DMS 273 treated with DMSO at 0.1 percent for 48 hours (cell line): ENCODE results near the gene KRT6B.
"Not testable (repeated sequence)": the region's sequence is repeated elsewhere in the genome, so short reads cannot be mapped to it uniquely, and the experiment has no call there.

ENCODE experiments used
- DNase-seq: peaks from one replicate; lab custom pipeline; 2025; lab: John Stamatoyannopoulos, UW

KRT6B gene

GRCh38 chr12:52452101-52452500 lies at the start of gene KRT6B:
Gene KRT6B, minus strand, starts transcription at chr12:52452146. Its CDS starts 68 bp downstream, at chr12:52452078.
- DNase-seq: no peak

- no peak for DNase-seq
These were observed 49.5 kb upstream of the KRT6B start for GRCh38 chr12:52501490-52501889.

- DNase-seq: not testable (repeated sequence)
These were observed 48.6 kb upstream of the KRT6B start for GRCh38 chr12:52500574-52500973.

GRCh38 chr12:52499806-52500560 lies 48.0 kb upstream of the KRT6B start:
- no peak for DNase-seq

GRCh38 chr12:52498946-52499345 lies 47.0 kb upstream of the KRT6B start:
- DNase-seq: no peak

GRCh38 chr12:52497975-52498374 lies 46.0 kb upstream of the KRT6B start:
- no peak for DNase-seq

GRCh38 chr12:52496590-52497071 lies 44.7 kb upstream of the KRT6B start:
- no peak for DNase-seq

GRCh38 chr12:52496054-52496453 lies 44.1 kb upstream of the KRT6B start:
- no peak for DNase-seq

- DNase-seq: peak; percentile 35
These were observed 43.4 kb upstream of the KRT6B start for GRCh38 chr12:52495389-52495788.

GRCh38 chr12:52494518-52494917 lies 42.6 kb upstream of the KRT6B start:
- DNase-seq: no peak

- no peak for DNase-seq
These were observed 42.2 kb upstream of the KRT6B start for GRCh38 chr12:52494100-52494499.

GRCh38 chr12:52493172-52493571 lies 41.2 kb upstream of the KRT6B start, which contains the start of gene KRT6A:
Gene KRT6A, minus strand, starts transcription at chr12:52493257. Its CDS starts 69 bp downstream, at chr12:52493188.
- no peak for DNase-seq

- DNase-seq: not testable (repeated sequence)
These were observed 40.5 kb upstream of the KRT6B start for GRCh38 chr12:52492405-52492804.

- DNase-seq: not testable (repeated sequence)
These were observed 39.5 kb upstream of the KRT6B start for GRCh38 chr12:52491495-52491894.

GRCh38 chr12:52488736-52489135 lies 36.8 kb upstream of the KRT6B start:
- no peak for DNase-seq

GRCh38 chr12:52487744-52488443 lies 35.9 kb upstream of the KRT6B start:
- DNase-seq: not testable (repeated sequence)

GRCh38 chr12:52487211-52487610 lies 35.3 kb upstream of the KRT6B start:
- DNase-seq: no peak

GRCh38 chr12:52486166-52487105 lies 34.5 kb upstream of the KRT6B start:
- DNase-seq: no peak

GRCh38 chr12:52480073-52480472 lies 28.1 kb upstream of the KRT6B start:
- no peak for DNase-seq

- DNase-seq: no peak
These were observed 25.7 kb upstream of the KRT6B start for GRCh38 chr12:52477651-52478050.

GRCh38 chr12:52474212-52474611 lies 22.3 kb upstream of the KRT6B start:
- no peak for DNase-seq

GRCh38 chr12:52473768-52474167 lies 21.8 kb upstream of the KRT6B start, which contains the start of gene KRT6C:
Gene KRT6C, minus strand, starts transcription at chr12:52473805. Its CDS starts 68 bp downstream, at chr12:52473737.
- no peak for DNase-seq
